ENCODE measurements around the gene KLHL29. TPM values are rescaled to one million over a fixed set of nuclear protein-coding genes. Genes with fewer than 3 reads are reported as not detected.

Gene KLHL29
- total and polyA plus RNA-seq, 4 donors: 0.29 to 2.3 (median 0.68) TPM

GRCh38 chr2:23445450-23445868, 60.5 kb downstream of the KLHL29 start (continued):
- no peak for TF ChIP-seq REST (IDR thresholded peaks at IDR 0.05)
- TF ChIP-seq YY1 (IDR thresholded peaks at IDR 0.05): no peak

GRCh38 chr2:23446916-23447315, 61.9 kb downstream of the KLHL29 start:
- Histone ChIP-seq H3K27me3 (ENCODE audit: control insufficient read depth in 4 of 4, insufficient read depth in 4 of 4, low read length in 3 of 4) (peaks cover 0 to 4% (median 0%) of the 10 kb centered on the region in 4 donors), H3K4me3 (ENCODE audit: low read depth in 1 of 3, low read length in 3 of 3) (no peak overlapping the region), H3K4me1 (ENCODE audit: control insufficient read depth in 4 of 4, insufficient read depth in 4 of 4, low read length in 3 of 4) (no peaks in the 10 kb centered on the region), H3K36me3 (ENCODE audit: control insufficient read depth in 4 of 4, insufficient read depth in 3 of 4, low read depth in 1 of 4, low read length in 3 of 4) (no peaks in the 10 kb centered on the region), H3K27ac (ENCODE audit: low read depth in 1 of 2, low read length in 2 of 2) (no peak overlapping the region), H3K9ac (ENCODE audit: low read depth in 1 of 2, low read length in 2 of 2) (no peak overlapping the region), H3K9me3 (ENCODE audit: control insufficient read depth in 4 of 4, low read length in 3 of 4) (peaks cover 0 to 4% (median 0%) of the 10 kb centered on the region in 4 donors)
- no peak for TF ChIP-seq FOXA2 (IDR thresholded peaks at IDR 0.05)
- no peak for TF ChIP-seq REST (IDR thresholded peaks at IDR 0.05)
- no peak for TF ChIP-seq GABPA (IDR thresholded peaks at IDR 0.05 in 1 of 2, conservative IDR thresholded peaks at IDR 0.05 in 1 of 2)
- no peak for TF ChIP-seq HNF4G (IDR thresholded peaks at IDR 0.05)
- TF ChIP-seq ZBTB33 (IDR thresholded peaks at IDR 0.05): no peak
- 73% methylated on average over 5 of the region's 5 CpGs for WGBS
- no peak for DNase-seq (ENCODE audit: low spot score)

GRCh38 chr2:23447405-23447804, 62.4 kb downstream of the KLHL29 start:
- H3K27ac ChIP-seq (ENCODE audit: low read depth in 1 of 2, low read length in 2 of 2): no peak overlapping the region
- no peaks in the 10 kb centered on the region for H3K9me3 ChIP-seq (ENCODE audit: control insufficient read depth in 4 of 4, low read length in 3 of 4)
- H3K9ac ChIP-seq (ENCODE audit: low read depth in 1 of 2, low read length in 2 of 2): no peak overlapping the region
- no peaks in the 10 kb centered on the region for H3K36me3 ChIP-seq (ENCODE audit: control insufficient read depth in 4 of 4, insufficient read depth in 3 of 4, low read depth in 1 of 4, low read length in 3 of 4)
- no peaks in the 10 kb centered on the region for H3K4me1 ChIP-seq (ENCODE audit: control insufficient read depth in 4 of 4, insufficient read depth in 4 of 4, low read length in 3 of 4)
- peaks cover 0 to 4% (median 0%) of the 10 kb centered on the region in 4 donors for H3K27me3 ChIP-seq (ENCODE audit: control insufficient read depth in 4 of 4, insufficient read depth in 4 of 4, low read length in 3 of 4)
- DNase-seq (ENCODE audit: low spot score): no peak
- H3K4me3 ChIP-seq (ENCODE audit: low read depth in 1 of 3, low read length in 3 of 3): no peak overlapping the region
- WGBS: 67% methylated on average over 3 of the region's 3 CpGs
- TF ChIP-seq YY1 (IDR thresholded peaks at IDR 0.05) (no peak), REST (IDR thresholded peaks at IDR 0.05) (no peak), NR2F2 (IDR thresholded peaks at IDR 0.05) (no peak), GABPA (IDR thresholded peaks at IDR 0.05 in 1 of 2, conservative IDR thresholded peaks at IDR 0.05 in 1 of 2) (no peak), HNF4G (IDR thresholded peaks at IDR 0.05) (no peak), TAF1 (conservative IDR thresholded peaks at IDR 0.05) (no peak), SP1 (IDR thresholded peaks at IDR 0.05) (no peak), EGR1 (IDR thresholded peaks at IDR 0.05; ENCODE audit: low read depth in 2 of 2) (no peak), RXRA (IDR thresholded peaks at IDR 0.05) (no peak), FOXA2 (IDR thresholded peaks at IDR 0.05) (no peak), HNF4A (conservative IDR thresholded peaks at IDR 0.05) (no peak), CTCF (IDR thresholded peaks at IDR 0.05; ENCODE audit: low read depth, low read length, missing input control) (no peak), RAD21 (IDR thresholded peaks at IDR 0.05) (no peak), JUND (IDR thresholded peaks at IDR 0.05) (no peak), FOXA1 (IDR thresholded peaks at IDR 0.05) (no peak)

All from liver (tissue), 9 donors.